WTC11 (cell line): ENCODE measurements around the gene CTNNA2. TPM values are rescaled to one million over a fixed set of nuclear protein-coding genes. Genes with fewer than 3 reads are reported as not detected.

Experiments used
- ATAC-seq: fragments of 200-7000 bp; cut with Tn5 transposase; 2 replicates; pipeline ENCODE4 v1.10.0; 2021; ENCODE audit warnings: mild to moderate bottlenecking, moderate library complexity
- CTCF ChIA-PET: fragments of 300-600 bp; sonication (Branson Sonifier 250); formaldehyde crosslinking; loops from one replicate; lab custom pipeline; 2021; ENCODE audit warnings: antibody characterized with exemption; lab: Charles Lee
- POLR2A ChIA-PET: fragments of 350-600 bp; sonication (Branson Sonifier 250); formaldehyde crosslinking; loops from one replicate; lab custom pipeline; 2021; ENCODE audit warnings: antibody characterized with exemption; lab: Charles Lee
- DNase-seq: peaks from one replicate; pipeline ENCODE4 v3.0.0; 2021; ENCODE audit warnings: low spot score
- H3K27ac Mint-ChIP-seq: 2 replicates; pipeline ENCODE4 v1.8.0; 2021; ENCODE audit warnings: mixed read lengths
- H3K27me3 Mint-ChIP-seq: 2 replicates; pipeline ENCODE4 v1.8.0; 2021; ENCODE audit warnings: low read depth, mild to moderate bottlenecking, moderate library complexity, mixed read lengths
- H3K36me3 Mint-ChIP-seq: 2 replicates; pipeline ENCODE4 v1.8.0; 2021; ENCODE audit warnings: mixed read lengths
- H3K4me1 Mint-ChIP-seq: 2 replicates; pipeline ENCODE4 v1.8.0; 2022; ENCODE audit warnings: mixed read lengths
- H3K4me3 Mint-ChIP-seq: 2 replicates; pipeline ENCODE4 v1.8.0; 2021; ENCODE audit warnings: mild to moderate bottlenecking, moderate library complexity, mixed read lengths
- H3K9me3 Mint-ChIP-seq: 2 replicates; pipeline ENCODE4 v1.8.0; 2021; ENCODE audit warnings: mixed read lengths
- AFF4 ChIP-seq: sonication (generic); formaldehyde crosslinking; IDR thresholded peaks from 2 replicates; pipeline ENCODE4 v1.8.1; 2023; ENCODE audit warnings: mild to moderate bottlenecking, missing genetic modification reagents, borderline replicate concordance
- ARID4B ChIP-seq: sonication (generic); formaldehyde crosslinking; IDR thresholded peaks from 2 replicates; pipeline ENCODE4 v1.8.0; 2023; ENCODE audit warnings: missing genetic modification reagents, mild to moderate bottlenecking, borderline replicate concordance
- CREB1 ChIP-seq: sonication (generic); formaldehyde crosslinking; IDR thresholded peaks from 2 replicates; pipeline ENCODE4 v1.8.0; 2023; ENCODE audit warnings: mild to moderate bottlenecking, missing genetic modification reagents
- E2F4 ChIP-seq: sonication (generic); formaldehyde crosslinking; IDR thresholded peaks from 2 replicates; pipeline ENCODE4 v1.8.1; 2022; ENCODE audit warnings: low read depth, mild to moderate bottlenecking, moderate library complexity, missing genetic modification reagents, borderline replicate concordance
- HMGA2 ChIP-seq: fragments of 250-450 bp; sonication (Bioruptor Pico); IDR thresholded peaks from 2 replicates; pipeline ENCODE4 v1.4.0; 2021; ENCODE audit warnings: mild to moderate bottlenecking, moderate library complexity
- JAZF1 ChIP-seq: fragments of 250-450 bp; sonication (Bioruptor Pico); IDR thresholded peaks from 2 replicates; pipeline ENCODE4 v1.9.0; 2021; ENCODE audit warnings: moderate library complexity, mild to moderate bottlenecking, inconsistent platforms
- MXD4 ChIP-seq: fragments of 250-450 bp; sonication (Bioruptor Pico); IDR thresholded peaks from 2 replicates; pipeline ENCODE4 v1.8.0; 2021; ENCODE audit warnings: mild to moderate bottlenecking, moderate library complexity, borderline replicate concordance
- NR1H2 ChIP-seq: sonication (generic); formaldehyde crosslinking; IDR thresholded peaks from 2 replicates; pipeline ENCODE4 v1.9.0; 2021; ENCODE audit warnings: mild to moderate bottlenecking, moderate library complexity, missing genetic modification reagents
- PREB ChIP-seq: sonication (generic); formaldehyde crosslinking; IDR thresholded peaks from 2 replicates; pipeline ENCODE4 v1.8.1; 2022; ENCODE audit warnings: mild to moderate bottlenecking, missing genetic modification reagents, moderate library complexity, borderline replicate concordance
- SP1 ChIP-seq: sonication (generic); formaldehyde crosslinking; conservative IDR thresholded peaks from 2 replicates; pipeline ENCODE4 v1.8.1; 2022; ENCODE audit warnings: missing genetic modification reagents
- TEAD4 ChIP-seq: sonication (generic); formaldehyde crosslinking; IDR thresholded peaks from 2 replicates; pipeline ENCODE4 v1.8.0; 2022; ENCODE audit warnings: mild to moderate bottlenecking, missing genetic modification reagents
- USF1 ChIP-seq: sonication (generic); formaldehyde crosslinking; IDR thresholded peaks from 2 replicates; pipeline ENCODE4 v1.8.0; 2022; ENCODE audit warnings: mild to moderate bottlenecking, missing genetic modification reagents
- ZBTB21 ChIP-seq: sonication (generic); formaldehyde crosslinking; IDR thresholded peaks from 2 replicates; pipeline ENCODE4 v1.8.1; 2023; ENCODE audit warnings: mild to moderate bottlenecking, missing genetic modification reagents, borderline replicate concordance
- ZBTB43 ChIP-seq: sonication (generic); formaldehyde crosslinking; IDR thresholded peaks from 2 replicates; pipeline ENCODE4 v1.8.1; 2023; ENCODE audit warnings: mild to moderate bottlenecking, missing genetic modification reagents
- ZNF219 ChIP-seq: sonication (generic); formaldehyde crosslinking; IDR thresholded peaks from 2 replicates; pipeline ENCODE4 v1.8.0; 2023; ENCODE audit warnings: missing genetic modification reagents, mild to moderate bottlenecking, borderline replicate concordance
- ZNF317 ChIP-seq: sonication (generic); formaldehyde crosslinking; IDR thresholded peaks from 2 replicates; pipeline ENCODE4 v1.8.1; 2023; ENCODE audit warnings: low read depth, mild to moderate bottlenecking, moderate library complexity, missing genetic modification reagents, borderline replicate concordance
- ZNF416 ChIP-seq: fragments of 250-450 bp; sonication (Bioruptor Pico); IDR thresholded peaks from 2 replicates; pipeline ENCODE4 v1.9.0; 2021; ENCODE audit warnings: mild to moderate bottlenecking, inconsistent platforms
- ZNF423 ChIP-seq: fragments of 250-450 bp; sonication (Bioruptor Pico); IDR thresholded peaks from 2 replicates; pipeline ENCODE4 v2.1.2; 2022; ENCODE audit warnings: mild to moderate bottlenecking, moderate library complexity
- total RNA-seq: library from RNA; stranded (reverse); gene quantifications from 3 replicates; pipeline ENCODE4 v1.2.3, GENCODE V29; 2021

CTNNA2 gene
- total RNA-seq, 1 experiment from 2014 or later = 3.8 TPM

- DNase-seq (no peak), ATAC-seq (no peak)
- Mint-ChIP-seq H3K4me3 (no peak overlapping the region), H3K36me3 (no peaks in the 10 kb centered on the region), H3K27ac (no peak overlapping the region), H3K4me1 (no peaks in the 10 kb centered on the region), H3K9me3 (no peaks in the 10 kb centered on the region), H3K27me3 (peaks cover 16% of the 10 kb centered on the region)
- ChIA-PET CTCF (no interaction called here), POLR2A (no interaction called here)
- TF ChIP-seq AFF4 (CRISPR knock-in tag) (no peak), TEAD4 (CRISPR knock-in tag) (no peak), ZNF423 (CRISPR knock-in tag) (no peak), HMGA2 (CRISPR knock-in tag) (no peak), E2F4 (CRISPR knock-in tag) (no peak)
Observed at GRCh38 chr2:80380736-80381135, 867.9 kb downstream of the CTNNA2 start.

GRCh38 chr2:80381666-80382065 lies 868.8 kb downstream of the CTNNA2 start:
- Mint-ChIP-seq H3K27ac (no peak overlapping the region), H3K36me3 (no peaks in the 10 kb centered on the region), H3K4me3 (no peak overlapping the region), H3K9me3 (no peaks in the 10 kb centered on the region), H3K27me3 (peaks cover 13% of the 10 kb centered on the region), H3K4me1 (no peaks in the 10 kb centered on the region)
- ChIA-PET POLR2A (no interaction called here), CTCF (no interaction called here)
- DNase-seq (no peak), ATAC-seq (no peak)
- no peak for TF ChIP-seq ZBTB21 (CRISPR knock-in tag)
- TF ChIP-seq ZNF416 = no peak
- TF ChIP-seq ARID4B (CRISPR knock-in tag) = no peak
- no peak for TF ChIP-seq CREB1
- no peak for TF ChIP-seq PREB (CRISPR knock-in tag)
- TF ChIP-seq MXD4 (CRISPR knock-in tag) = no peak
- no peak for TF ChIP-seq USF1 (CRISPR knock-in tag)
- no peak for TF ChIP-seq ZNF317
- TF ChIP-seq ZBTB43 (CRISPR knock-in tag) = no peak
- no peak for TF ChIP-seq JAZF1 (CRISPR knock-in tag)
- TF ChIP-seq ZNF219 (CRISPR knock-in tag) = no peak
- no peak for TF ChIP-seq NR1H2 (CRISPR knock-in tag)
- no peak for TF ChIP-seq SP1 (CRISPR knock-in tag)
